ENCODE measurements around the gene PHKG2. TPM values are rescaled to one million over a fixed set of nuclear protein-coding genes. Genes with fewer than 3 reads are reported as not detected.

PHKG2 gene
- polyA plus RNA-seq, 2 of the 4 experiments (the other 2 are of a cell fraction) = 28.0 to 37.3 TPM

DNA sequence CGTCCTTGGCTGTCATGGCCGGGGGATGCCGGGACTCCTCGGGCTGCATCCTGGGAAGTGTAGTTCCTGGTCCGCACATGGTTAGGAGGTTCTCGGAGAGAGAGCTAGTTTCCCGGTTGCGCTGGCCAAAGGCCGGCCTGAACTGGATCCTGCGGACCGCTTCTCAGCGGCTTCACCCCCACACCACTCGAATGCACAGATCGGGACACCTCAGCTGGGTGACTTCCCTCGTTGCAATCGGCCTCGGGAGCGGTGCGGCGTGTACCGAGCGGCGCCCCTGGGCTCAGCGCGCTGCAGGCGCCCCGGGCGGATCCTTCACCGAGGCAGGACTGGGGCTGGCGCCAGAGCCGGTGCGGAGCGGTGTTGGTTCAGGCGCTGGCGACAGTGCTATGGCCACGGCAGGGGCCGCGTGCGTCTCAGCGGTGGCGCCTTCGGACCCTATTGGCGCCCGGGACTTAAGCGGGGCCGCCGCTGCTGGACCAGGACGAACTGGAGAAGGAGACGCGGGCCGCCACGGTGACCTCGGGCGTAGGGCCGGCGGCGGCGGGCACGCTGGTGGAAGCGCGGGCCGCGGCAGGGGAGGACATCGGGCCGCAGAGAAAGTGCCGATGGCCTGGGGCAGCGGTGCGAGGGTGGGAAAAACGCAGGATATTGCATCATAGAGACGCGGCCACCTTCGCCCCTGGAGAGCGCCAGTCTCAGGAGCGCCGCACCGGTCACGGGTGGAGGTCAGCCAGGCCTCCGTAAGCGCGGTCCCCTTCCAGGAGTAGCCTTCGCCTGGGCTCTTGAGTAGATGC lies 27.4 kb downstream of the PHKG2 start:
- ATAC-seq (peak; percentile 80 to 89), DNase-seq (ENCODE audit: low read depth in 1 of 2, low spot score in 1 of 2) (peak; percentile 88 to 96), FAIRE-seq (no peak)
- WGBS (ENCODE audit: missing lambda C conversion rate) = under 1% methylated on average over 25 of the region's 81 CpGs
- Histone ChIP-seq H3K27ac (peak overlapping the region; percentile 91 to 99), H3K9me3 (no peaks in the 10 kb centered on the region), H3K4me3 (peak overlapping the region; percentile 59), H3K4me1 (peaks cover 11% of the 10 kb centered on the region), H3K4me2 (peak overlapping the region; percentile 74)
- ChIA-PET CTCF (interaction anchor here (0.7 to 2.2 kb wide), 3 partner anchors 11 to 127 kb away, joined by 3 to 18 read pairs (median 4); partner anchors contain the start of gene RNF40), POLR2A (interaction anchor here (0.6 to 3.0 kb wide), 12 partner anchors 8 to 167 kb away, joined by 3 to 10 read pairs (median 4); partner anchors contain the start of genes PHKG2 and ZNF629)
- TF ChIP-seq, protein P1, sequence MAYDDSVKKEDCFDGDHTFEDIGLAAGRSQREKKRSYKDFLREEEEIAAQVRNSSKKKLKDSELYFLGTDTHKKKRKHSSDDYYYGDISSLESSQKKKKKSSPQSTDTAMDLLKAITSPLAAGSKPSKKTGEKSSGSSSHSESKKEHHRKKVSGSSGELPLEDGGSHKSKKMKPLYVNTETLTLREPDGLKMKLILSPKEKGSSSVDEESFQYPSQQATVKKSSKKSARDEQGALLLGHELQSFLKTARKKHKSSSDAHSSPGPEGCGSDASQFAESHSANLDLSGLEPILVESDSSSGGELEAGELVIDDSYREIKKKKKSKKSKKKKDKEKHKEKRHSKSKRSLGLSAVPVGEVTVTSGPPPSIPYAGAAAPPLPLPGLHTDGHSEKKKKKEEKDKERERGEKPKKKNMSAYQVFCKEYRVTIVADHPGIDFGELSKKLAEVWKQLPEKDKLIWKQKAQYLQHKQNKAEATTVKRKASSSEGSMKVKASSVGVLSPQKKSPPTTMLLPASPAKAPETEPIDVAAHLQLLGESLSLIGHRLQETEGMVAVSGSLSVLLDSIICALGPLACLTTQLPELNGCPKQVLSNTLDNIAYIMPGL (CRISPR knock-in tag; IDR thresholded peaks at IDR 0.05; ENCODE audit: borderline replicate concordance) = 0 out of 2 replicates have a peak, but pooled peaks have one; percentile 27
- peak; percentile 43 to 79; a peak in 2 of 4 replicates for TF ChIP-seq CEBPB (IDR thresholded peaks at IDR 0.05)
- TF ChIP-seq, protein P2, sequence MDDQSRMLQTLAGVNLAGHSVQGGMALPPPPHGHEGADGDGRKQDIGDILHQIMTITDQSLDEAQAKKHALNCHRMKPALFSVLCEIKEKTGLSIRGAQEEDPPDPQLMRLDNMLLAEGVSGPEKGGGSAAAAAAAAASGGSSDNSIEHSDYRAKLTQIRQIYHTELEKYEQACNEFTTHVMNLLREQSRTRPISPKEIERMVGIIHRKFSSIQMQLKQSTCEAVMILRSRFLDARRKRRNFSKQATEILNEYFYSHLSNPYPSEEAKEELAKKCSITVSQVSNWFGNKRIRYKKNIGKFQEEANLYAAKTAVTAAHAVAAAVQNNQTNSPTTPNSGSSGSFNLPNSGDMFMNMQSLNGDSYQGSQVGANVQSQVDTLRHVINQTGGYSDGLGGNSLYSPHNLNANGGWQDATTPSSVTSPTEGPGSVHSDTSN (IDR thresholded peaks at IDR 0.05) = peak; percentile 67
- TF ChIP-seq, protein P3, sequence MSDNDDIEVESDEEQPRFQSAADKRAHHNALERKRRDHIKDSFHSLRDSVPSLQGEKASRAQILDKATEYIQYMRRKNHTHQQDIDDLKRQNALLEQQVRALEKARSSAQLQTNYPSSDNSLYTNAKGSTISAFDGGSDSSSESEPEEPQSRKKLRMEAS (IDR thresholded peaks at IDR 0.05) = peak; percentile 75
- TF ChIP-seq CHD2 (IDR thresholded peaks at IDR 0.05; ENCODE audit: low read length, partially characterized antibody) = no peak
- TF ChIP-seq JUNB (IDR thresholded peaks at IDR 0.05) = no peak
- no peak for TF ChIP-seq RAD21 (conservative IDR thresholded peaks at IDR 0.05 in 1 of 2, IDR thresholded peaks at IDR 0.05 in 1 of 2)
- TF ChIP-seq, protein P4, sequence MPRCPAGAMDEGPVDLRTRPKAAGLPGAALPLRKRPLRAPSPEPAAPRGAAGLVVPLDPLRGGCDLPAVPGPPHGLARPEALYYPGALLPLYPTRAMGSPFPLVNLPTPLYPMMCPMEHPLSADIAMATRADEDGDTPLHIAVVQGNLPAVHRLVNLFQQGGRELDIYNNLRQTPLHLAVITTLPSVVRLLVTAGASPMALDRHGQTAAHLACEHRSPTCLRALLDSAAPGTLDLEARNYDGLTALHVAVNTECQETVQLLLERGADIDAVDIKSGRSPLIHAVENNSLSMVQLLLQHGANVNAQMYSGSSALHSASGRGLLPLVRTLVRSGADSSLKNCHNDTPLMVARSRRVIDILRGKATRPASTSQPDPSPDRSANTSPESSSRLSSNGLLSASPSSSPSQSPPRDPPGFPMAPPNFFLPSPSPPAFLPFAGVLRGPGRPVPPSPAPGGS (IDR thresholded peaks at IDR 0.05) = peak; percentile 66; the same call in 2 of the 3 replicates
- TF ChIP-seq KDM1A (IDR thresholded peaks at IDR 0.05; ENCODE audit: low read depth) = no peak
- no peak; the same call in 1 of the 2 replicates for TF ChIP-seq HOXB5 (CRISPR knock-in tag; IDR thresholded peaks at IDR 0.05)
- TF ChIP-seq ESRRA (IDR thresholded peaks at IDR 0.05; ENCODE audit: borderline replicate concordance, low read length) = no peak
- TF ChIP-seq, protein P5, sequence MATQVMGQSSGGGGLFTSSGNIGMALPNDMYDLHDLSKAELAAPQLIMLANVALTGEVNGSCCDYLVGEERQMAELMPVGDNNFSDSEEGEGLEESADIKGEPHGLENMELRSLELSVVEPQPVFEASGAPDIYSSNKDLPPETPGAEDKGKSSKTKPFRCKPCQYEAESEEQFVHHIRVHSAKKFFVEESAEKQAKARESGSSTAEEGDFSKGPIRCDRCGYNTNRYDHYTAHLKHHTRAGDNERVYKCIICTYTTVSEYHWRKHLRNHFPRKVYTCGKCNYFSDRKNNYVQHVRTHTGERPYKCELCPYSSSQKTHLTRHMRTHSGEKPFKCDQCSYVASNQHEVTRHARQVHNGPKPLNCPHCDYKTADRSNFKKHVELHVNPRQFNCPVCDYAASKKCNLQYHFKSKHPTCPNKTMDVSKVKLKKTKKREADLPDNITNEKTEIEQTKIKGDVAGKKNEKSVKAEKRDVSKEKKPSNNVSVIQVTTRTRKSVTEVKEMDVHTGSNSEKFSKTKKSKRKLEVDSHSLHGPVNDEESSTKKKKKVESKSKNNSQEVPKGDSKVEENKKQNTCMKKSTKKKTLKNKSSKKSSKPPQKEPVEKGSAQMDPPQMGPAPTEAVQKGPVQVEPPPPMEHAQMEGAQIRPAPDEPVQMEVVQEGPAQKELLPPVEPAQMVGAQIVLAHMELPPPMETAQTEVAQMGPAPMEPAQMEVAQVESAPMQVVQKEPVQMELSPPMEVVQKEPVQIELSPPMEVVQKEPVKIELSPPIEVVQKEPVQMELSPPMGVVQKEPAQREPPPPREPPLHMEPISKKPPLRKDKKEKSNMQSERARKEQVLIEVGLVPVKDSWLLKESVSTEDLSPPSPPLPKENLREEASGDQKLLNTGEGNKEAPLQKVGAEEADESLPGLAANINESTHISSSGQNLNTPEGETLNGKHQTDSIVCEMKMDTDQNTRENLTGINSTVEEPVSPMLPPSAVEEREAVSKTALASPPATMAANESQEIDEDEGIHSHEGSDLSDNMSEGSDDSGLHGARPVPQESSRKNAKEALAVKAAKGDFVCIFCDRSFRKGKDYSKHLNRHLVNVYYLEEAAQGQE (IDR thresholded peaks at IDR 0.05) = peak; percentile 16; the same call in 1 of the 2 replicates
- no peak for TF ChIP-seq NPAS2 (CRISPR knock-in tag; IDR thresholded peaks at IDR 0.05; ENCODE audit: borderline replicate concordance)
- no peak for TF ChIP-seq CBX8 (IDR thresholded peaks at IDR 0.05)
- no peak for TF ChIP-seq FOXS1 (CRISPR knock-in tag; IDR thresholded peaks at IDR 0.05)
- no peak for TF ChIP-seq CBX2 (IDR thresholded peaks at IDR 0.05; ENCODE audit: borderline replicate concordance, low read depth)
- TF ChIP-seq, protein P6, sequence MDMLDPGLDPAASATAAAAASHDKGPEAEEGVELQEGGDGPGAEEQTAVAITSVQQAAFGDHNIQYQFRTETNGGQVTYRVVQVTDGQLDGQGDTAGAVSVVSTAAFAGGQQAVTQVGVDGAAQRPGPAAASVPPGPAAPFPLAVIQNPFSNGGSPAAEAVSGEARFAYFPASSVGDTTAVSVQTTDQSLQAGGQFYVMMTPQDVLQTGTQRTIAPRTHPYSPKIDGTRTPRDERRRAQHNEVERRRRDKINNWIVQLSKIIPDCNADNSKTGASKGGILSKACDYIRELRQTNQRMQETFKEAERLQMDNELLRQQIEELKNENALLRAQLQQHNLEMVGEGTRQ (IDR thresholded peaks at IDR 0.05) = no peak
- no peak for TF ChIP-seq EP300 (IDR thresholded peaks at IDR 0.05)
- peak; percentile 65 for TF ChIP-seq PHF8 (IDR thresholded peaks at IDR 0.05; ENCODE audit: borderline replicate concordance, low read depth)
- TF ChIP-seq GATA3 (IDR thresholded peaks at IDR 0.05; ENCODE audit: borderline replicate concordance) = peak; percentile 50; the same call in 1 of the 2 replicates
- no peak for TF ChIP-seq SREBF2 (IDR thresholded peaks at IDR 0.05)
- no peak for TF ChIP-seq BHLHE40 (IDR thresholded peaks at IDR 0.05; ENCODE audit: low read depth, low read length)
- no peak for TF ChIP-seq KDM5A (IDR thresholded peaks at IDR 0.05)
- TF ChIP-seq EHMT2 (IDR thresholded peaks at IDR 0.05; ENCODE audit: low read depth) = no peak
- TF ChIP-seq, protein P7, sequence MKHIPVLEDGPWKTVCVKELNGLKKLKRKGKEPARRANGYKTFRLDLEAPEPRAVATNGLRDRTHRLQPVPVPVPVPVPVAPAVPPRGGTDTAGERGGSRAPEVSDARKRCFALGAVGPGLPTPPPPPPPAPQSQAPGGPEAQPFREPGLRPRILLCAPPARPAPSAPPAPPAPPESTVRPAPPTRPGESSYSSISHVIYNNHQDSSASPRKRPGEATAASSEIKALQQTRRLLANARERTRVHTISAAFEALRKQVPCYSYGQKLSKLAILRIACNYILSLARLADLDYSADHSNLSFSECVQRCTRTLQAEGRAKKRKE (CRISPR knock-in tag; IDR thresholded peaks at IDR 0.05; ENCODE audit: low read depth) = no peak
- TF ChIP-seq MAZ (IDR thresholded peaks at IDR 0.05; ENCODE audit: borderline replicate concordance, low read depth, low read length) = no peak
- TF ChIP-seq EHF (CRISPR knock-in tag; IDR thresholded peaks at IDR 0.05) = no peak
- TF ChIP-seq POLR2AphosphoS2 (conservative IDR thresholded peaks at IDR 0.05; ENCODE audit: low read length) = peak; percentile 76; the same call in 1 of the 2 replicates
- 0 out of 2 replicates have a peak, but pooled peaks have one; percentile 38 for TF ChIP-seq TP53 (CRISPR knock-in tag; IDR thresholded peaks at IDR 0.05)

Measured in A549 (cell line).